ENCODE data around the gene ACSF2.

DNA sequence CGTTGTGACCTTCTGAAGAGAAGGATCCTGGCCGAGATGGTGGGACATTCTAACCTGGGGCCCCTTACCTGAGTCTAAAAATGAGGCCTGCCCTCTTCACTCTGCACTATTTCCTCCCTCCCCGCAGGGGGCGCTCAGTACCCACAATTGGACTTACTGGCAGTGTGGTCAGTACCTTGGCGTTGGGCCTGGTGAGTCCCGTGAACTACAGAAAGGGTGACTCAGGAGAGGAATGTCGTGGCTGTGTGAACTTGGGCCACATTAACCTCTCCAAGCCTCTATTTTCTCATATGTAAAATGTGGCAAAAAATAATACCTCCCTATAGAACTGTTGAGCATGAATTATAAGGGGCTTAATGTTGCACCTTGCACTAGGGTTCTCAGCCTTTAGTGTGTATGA is 56.5 kb downstream of the ACSF2 start:
- TF ChIP-seq, protein P1, sequence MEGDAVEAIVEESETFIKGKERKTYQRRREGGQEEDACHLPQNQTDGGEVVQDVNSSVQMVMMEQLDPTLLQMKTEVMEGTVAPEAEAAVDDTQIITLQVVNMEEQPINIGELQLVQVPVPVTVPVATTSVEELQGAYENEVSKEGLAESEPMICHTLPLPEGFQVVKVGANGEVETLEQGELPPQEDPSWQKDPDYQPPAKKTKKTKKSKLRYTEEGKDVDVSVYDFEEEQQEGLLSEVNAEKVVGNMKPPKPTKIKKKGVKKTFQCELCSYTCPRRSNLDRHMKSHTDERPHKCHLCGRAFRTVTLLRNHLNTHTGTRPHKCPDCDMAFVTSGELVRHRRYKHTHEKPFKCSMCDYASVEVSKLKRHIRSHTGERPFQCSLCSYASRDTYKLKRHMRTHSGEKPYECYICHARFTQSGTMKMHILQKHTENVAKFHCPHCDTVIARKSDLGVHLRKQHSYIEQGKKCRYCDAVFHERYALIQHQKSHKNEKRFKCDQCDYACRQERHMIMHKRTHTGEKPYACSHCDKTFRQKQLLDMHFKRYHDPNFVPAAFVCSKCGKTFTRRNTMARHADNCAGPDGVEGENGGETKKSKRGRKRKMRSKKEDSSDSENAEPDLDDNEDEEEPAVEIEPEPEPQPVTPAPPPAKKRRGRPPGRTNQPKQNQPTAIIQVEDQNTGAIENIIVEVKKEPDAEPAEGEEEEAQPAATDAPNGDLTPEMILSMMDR (IDR thresholded peaks at IDR 0.05): peak; percentile 67 to 98 (median 90)
- TF ChIP-seq POLR2A (IDR thresholded peaks at IDR 0.05): no peak
- TF ChIP-seq EP300 (IDR thresholded peaks at IDR 0.05; ENCODE audit: low read depth): no peak
